ENCODE results near the gene FTCDNL1. TPM values are rescaled to one million over a fixed set of nuclear protein-coding genes. Genes with fewer than 3 reads are reported as not detected.

FTCDNL1 gene
- total RNA-seq, 3 donors from 2014 or later = 2.1 to 5.1 (median 2.3) TPM

GRCh38 chr2:199807966-199808365, 43.0 kb downstream of the FTCDNL1 start:
- no peak for TF ChIP-seq CTCF (IDR thresholded peaks at IDR 0.05)
- no peak for DNase-seq
- H3K9me3 ChIP-seq = no peaks in the 10 kb centered on the region
- H3K4me1 ChIP-seq (ENCODE audit: low read depth) = no peaks in the 10 kb centered on the region
- no peaks in the 10 kb centered on the region for H3K36me3 ChIP-seq (ENCODE audit: low read depth)
- H3K4me3 ChIP-seq = no peak overlapping the region
- intact Hi-C loops (cut with DNase I, micrococcal nuclease) = no loop called here
- no peak for ATAC-seq

GRCh38 chr2:199806179-199806578, 44.8 kb downstream of the FTCDNL1 start:
- no peaks in the 10 kb centered on the region for H3K4me1 ChIP-seq (ENCODE audit: low read depth)
- no peak overlapping the region for H3K4me3 ChIP-seq
- no peak for TF ChIP-seq CTCF (IDR thresholded peaks at IDR 0.05)
- no peak for ATAC-seq
- H3K9me3 ChIP-seq = no peaks in the 10 kb centered on the region
- no peak for DNase-seq
- no peaks in the 10 kb centered on the region for H3K36me3 ChIP-seq (ENCODE audit: low read depth)
- intact Hi-C loops (cut with DNase I, micrococcal nuclease) = no loop called here

GRCh38 chr2:199804831-199805230, 46.2 kb downstream of the FTCDNL1 start:
- H3K4me3 ChIP-seq = no peak overlapping the region
- ATAC-seq = no peak
- no peak for DNase-seq
- intact Hi-C loops (cut with DNase I, micrococcal nuclease) = no loop called here
- H3K36me3 ChIP-seq (ENCODE audit: low read depth) = no peaks in the 10 kb centered on the region
- H3K9me3 ChIP-seq = no peaks in the 10 kb centered on the region
- H3K4me1 ChIP-seq (ENCODE audit: low read depth) = no peaks in the 10 kb centered on the region
- no peak for TF ChIP-seq CTCF (IDR thresholded peaks at IDR 0.05)

GRCh38 chr2:199798831-199799580, 52.0 kb downstream of the FTCDNL1 start:
- Histone ChIP-seq H3K4me1 (ENCODE audit: low read depth) (no peaks in the 10 kb centered on the region), H3K36me3 (ENCODE audit: low read depth) (no peaks in the 10 kb centered on the region), H3K9me3 (no peaks in the 10 kb centered on the region), H3K4me3 (no peak overlapping the region)
- TF ChIP-seq CTCF (IDR thresholded peaks at IDR 0.05) = no peak
- ATAC-seq (no peak), DNase-seq (no peak)
- intact Hi-C loops (cut with DNase I, micrococcal nuclease) = no loop called here

- H3K4me1 ChIP-seq (ENCODE audit: low read depth) = no peaks in the 10 kb centered on the region
- H3K36me3 ChIP-seq (ENCODE audit: low read depth) = no peaks in the 10 kb centered on the region
- TF ChIP-seq CTCF (IDR thresholded peaks at IDR 0.05) = no peak
- ATAC-seq (peak; percentile 31), DNase-seq (no peak)
- H3K9me3 ChIP-seq = no peaks in the 10 kb centered on the region
- intact Hi-C loops (cut with DNase I, micrococcal nuclease) = no loop called here
- no peak overlapping the region for H3K4me3 ChIP-seq
These were observed 53.3 kb downstream of the FTCDNL1 start for GRCh38 chr2:199797431-199798403.
